Gastroesophageal sphincter (tissue), 4 donors: ENCODE results near the gene GFAP. TPM values are rescaled to one million over a fixed set of nuclear protein-coding genes. Genes with fewer than 3 reads are reported as not detected.

Experiments
- ATAC-seq: fragments of 150-250 bp; one replicate; pipeline ENCODE4 v1.9.1; 2016; ENCODE audit warnings: mild to moderate bottlenecking, moderate library complexity
- H3K27ac ChIP-seq, 4 donors: fragments of 200-600 bp; sonication (generic) in 3 of 4; 1 replicate in 3 of 4; 2 replicates in 1 of 4; pipeline ENCODE4 v1.5.1; 2016 to 2019
- H3K27me3 ChIP-seq: fragments of 200-600 bp; sonication (generic); one replicate; pipeline ENCODE4 v1.5.1; 2019
- H3K36me3 ChIP-seq, 2 donors: fragments of 200-600 bp; sonication (generic); one replicate each; pipeline ENCODE4 v1.5.1; 2019; ENCODE audit warnings: control low read depth in 1 of 2
- H3K4me1 ChIP-seq, 3 donors: fragments of 200-600 bp; sonication (generic); 1 replicate in 2 of 3; 2 replicates in 1 of 3; pipeline ENCODE4 v1.5.1; 2016 to 2019; ENCODE audit warnings: control low read depth in 2 of 3
- H3K4me3 ChIP-seq, 2 donors: fragments of 200-600 bp; sonication (generic); one replicate each; pipeline ENCODE4 v1.5.1; 2019; ENCODE audit warnings: mild to moderate bottlenecking in 1 of 2, moderate library complexity in 1 of 2
- H3K9me3 ChIP-seq, 3 donors: fragments of 200-600 bp; sonication (generic); one replicate each; pipeline ENCODE4 v1.5.1; 2017 to 2019; ENCODE audit warnings: control low read depth in 2 of 3
- CTCF ChIP-seq, 4 experiments: fragments of 200-600 bp in 2 of 4; fragments of 450-650 bp in 2 of 4; sonication (generic) in 1 of 4; IDR thresholded peaks; one replicate each; pipeline ENCODE4 v1.5.1; 2017 to 2019; ENCODE audit warnings: antibody characterized with exemption in 4 of 4, mild to moderate bottlenecking in 2 of 4, moderate library complexity in 2 of 4
- EP300 ChIP-seq: sonication (generic); formaldehyde crosslinking; IDR thresholded peaks from one replicate; pipeline ENCODE4 v1.6.1; 2017; ENCODE audit warnings: antibody characterized with exemption, mild to moderate bottlenecking
- POLR2A ChIP-seq, 2 donors: fragments of 450-650 bp; IDR thresholded peaks; one replicate each; pipeline ENCODE4 v1.6.1; 2017; ENCODE audit warnings: antibody characterized with exemption in 2 of 2, mild to moderate bottlenecking in 2 of 2, moderate library complexity in 1 of 2
- POLR2AphosphoS5 ChIP-seq: sonication (generic); formaldehyde crosslinking; IDR thresholded peaks from one replicate; pipeline ENCODE4 v1.6.1; 2017; ENCODE audit warnings: antibody characterized with exemption
- WGBS, 2 donors: methylation state at CpG; one replicate each; pipeline ENCODE4 v1.1.5; 2018; ENCODE audit warnings: low coverage in 1 of 2; 5-methylcytosine and 5-hydroxymethylcytosine counted together
- total RNA-seq, 4 donors: library from RNA; depleted of rRNA; stranded (reverse); fragments of >200 nt; gene quantifications; one replicate each; pipeline ENCODE4 v1.1.0, GENCODE V29; 2016

Gene GFAP
- total RNA-seq, 4 donors from 2014 or later = 0.77 to 3.8 (median 1.1) TPM; not detected in 1

- Histone ChIP-seq H3K9me3 (no peaks in the 10 kb centered on the region), H3K4me1 (peaks cover 0 to 35% (median 14%) of the 10 kb centered on the region in 3 donors), H3K27ac (peak overlapping the region in 3 of 4 donors; percentile 63 to 73 (median 69)), H3K27me3 (peaks cover 14% of the 10 kb centered on the region), H3K36me3 (no peaks in the 10 kb centered on the region), H3K4me3 (no peak overlapping the region)
- whole genome bisulfite sequencing, 2 donors = no CpG with 5 or more reads among the region's 10 CpGs
- TF ChIP-seq POLR2A (IDR thresholded peaks at IDR 0.05) (no peak), CTCF (IDR thresholded peaks at IDR 0.05) (no peak), POLR2AphosphoS5 (peak; percentile 74), EP300 (no peak)
- peak; percentile 61 for ATAC-seq
Observed at GRCh38 chr17:44916781-44917241, 1.5 kb upstream of the GFAP start.

- peak overlapping the region in 3 of 4 donors; percentile 63 to 73 (median 69) for H3K27ac ChIP-seq
- peaks cover 0 to 41% (median 19%) of the 10 kb centered on the region in 3 donors for H3K4me1 ChIP-seq
Observed at GRCh38 chr17:44915862-44916780, 821 bp upstream of the GFAP start.

GRCh38 chr17:44914698-44915271 is 515 bp downstream of the GFAP start:
- 100% methylated on average over 2 of the region's 19 CpGs; no CpG with 5 or more reads in 1 of the 2 donors for WGBS, 2 donors
- Histone ChIP-seq H3K36me3 (no peaks in the 10 kb centered on the region), H3K4me1 (peaks cover 0 to 36% (median 19%) of the 10 kb centered on the region in 3 donors), H3K27me3 (peaks cover 22% of the 10 kb centered on the region), H3K27ac (no peak overlapping the region), H3K4me3 (no peak overlapping the region), H3K9me3 (no peaks in the 10 kb centered on the region)
- ATAC-seq = no peak
- no peak for TF ChIP-seq POLR2AphosphoS5
- no peak for TF ChIP-seq EP300
- no peak for TF ChIP-seq POLR2A (IDR thresholded peaks at IDR 0.05)
- TF ChIP-seq CTCF (IDR thresholded peaks at IDR 0.05) = no peak

More at GRCh38 chr17:44915862-44916780, 821 bp upstream of the GFAP start:
- no peak for ATAC-seq
- no peak overlapping the region for H3K4me3 ChIP-seq
- no peaks in the 10 kb centered on the region for H3K9me3 ChIP-seq
- TF ChIP-seq EP300 (no peak), POLR2AphosphoS5 (no peak), CTCF (IDR thresholded peaks at IDR 0.05) (no peak), POLR2A (IDR thresholded peaks at IDR 0.05) (no peak)
- no peaks in the 10 kb centered on the region for H3K36me3 ChIP-seq
- H3K27me3 ChIP-seq = peaks cover 21% of the 10 kb centered on the region
- WGBS, 2 donors = 69 to 100% methylated on average over 2 to 6 of the region's 11 CpGs

DNA sequence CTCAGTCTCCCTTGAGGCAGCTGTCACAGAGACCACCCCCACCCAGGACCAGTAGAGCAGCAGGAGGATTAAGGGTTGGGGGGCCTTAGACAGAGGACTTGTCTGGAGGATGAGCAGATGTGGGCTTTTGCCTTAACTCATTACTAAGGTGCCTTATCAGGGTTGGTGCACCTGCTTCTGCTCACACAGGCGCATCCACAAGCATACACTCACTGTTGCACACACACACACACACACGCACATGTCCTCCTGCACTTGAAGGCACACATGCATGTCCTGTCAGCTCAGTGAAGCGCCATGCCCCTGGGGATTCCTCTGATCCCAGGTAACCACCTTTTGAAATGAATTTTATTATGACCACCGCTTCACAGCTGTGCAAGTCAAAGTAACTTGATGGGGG is 1.2 kb downstream of the GFAP start:
- TF ChIP-seq EP300 (no peak), CTCF (IDR thresholded peaks at IDR 0.05) (no peak)
- Histone ChIP-seq H3K36me3 (no peaks in the 10 kb centered on the region), H3K27ac (no peak overlapping the region), H3K9me3 (no peaks in the 10 kb centered on the region), H3K27me3 (peaks cover 22% of the 10 kb centered on the region), H3K4me1 (peaks cover 0 to 36% (median 19%) of the 10 kb centered on the region in 3 donors), H3K4me3 (no peak overlapping the region)
- 80 to 93% methylated on average over 4 of the region's 4 CpGs for WGBS, 2 donors
- ATAC-seq = no peak
